Ishikawa (cell line): ENCODE data around the gene EPHB4.

ENCODE experiments used
- CEBPB ChIP-seq: IDR thresholded peaks from 2 replicates; pipeline ENCODE4 v1.6.1; 2012
- TAF1 ChIP-seq: IDR thresholded peaks from 2 replicates; pipeline ENCODE4 v1.6.1; 2012; ENCODE audit warnings: low read depth, mild to moderate bottlenecking
- TF ChIP-seq, protein P1 (sequence below): IDR thresholded peaks from 2 replicates; pipeline ENCODE4 v1.6.1; 2012; ENCODE audit warnings: low read depth, mild to moderate bottlenecking

GRCh38 chr7:100765250-100765649, 62.1 kb downstream of the EPHB4 start:
- TF ChIP-seq CEBPB (no peak), TAF1 (no peak)
- TF ChIP-seq, protein P1, sequence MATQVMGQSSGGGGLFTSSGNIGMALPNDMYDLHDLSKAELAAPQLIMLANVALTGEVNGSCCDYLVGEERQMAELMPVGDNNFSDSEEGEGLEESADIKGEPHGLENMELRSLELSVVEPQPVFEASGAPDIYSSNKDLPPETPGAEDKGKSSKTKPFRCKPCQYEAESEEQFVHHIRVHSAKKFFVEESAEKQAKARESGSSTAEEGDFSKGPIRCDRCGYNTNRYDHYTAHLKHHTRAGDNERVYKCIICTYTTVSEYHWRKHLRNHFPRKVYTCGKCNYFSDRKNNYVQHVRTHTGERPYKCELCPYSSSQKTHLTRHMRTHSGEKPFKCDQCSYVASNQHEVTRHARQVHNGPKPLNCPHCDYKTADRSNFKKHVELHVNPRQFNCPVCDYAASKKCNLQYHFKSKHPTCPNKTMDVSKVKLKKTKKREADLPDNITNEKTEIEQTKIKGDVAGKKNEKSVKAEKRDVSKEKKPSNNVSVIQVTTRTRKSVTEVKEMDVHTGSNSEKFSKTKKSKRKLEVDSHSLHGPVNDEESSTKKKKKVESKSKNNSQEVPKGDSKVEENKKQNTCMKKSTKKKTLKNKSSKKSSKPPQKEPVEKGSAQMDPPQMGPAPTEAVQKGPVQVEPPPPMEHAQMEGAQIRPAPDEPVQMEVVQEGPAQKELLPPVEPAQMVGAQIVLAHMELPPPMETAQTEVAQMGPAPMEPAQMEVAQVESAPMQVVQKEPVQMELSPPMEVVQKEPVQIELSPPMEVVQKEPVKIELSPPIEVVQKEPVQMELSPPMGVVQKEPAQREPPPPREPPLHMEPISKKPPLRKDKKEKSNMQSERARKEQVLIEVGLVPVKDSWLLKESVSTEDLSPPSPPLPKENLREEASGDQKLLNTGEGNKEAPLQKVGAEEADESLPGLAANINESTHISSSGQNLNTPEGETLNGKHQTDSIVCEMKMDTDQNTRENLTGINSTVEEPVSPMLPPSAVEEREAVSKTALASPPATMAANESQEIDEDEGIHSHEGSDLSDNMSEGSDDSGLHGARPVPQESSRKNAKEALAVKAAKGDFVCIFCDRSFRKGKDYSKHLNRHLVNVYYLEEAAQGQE: no peak
